Stimulated activated memory B cell treated with anti-CD40 and anti-IgM and Interleukin-4, amounts not matched to agents 10 μg/mL and 1 μg/mL and 100 μg/mL, for 72 hours (primary cell): ENCODE measurements around the gene LIPA.
"Not testable (repeated sequence)": the region's sequence is repeated elsewhere in the genome, so short reads cannot be mapped to it uniquely, and the experiment has no call there.

ENCODE experiments used
- ATAC-seq: fragments of 150-1000 bp; cut with Tn5 transposase; 2 replicates; pipeline ENCODE4 v1.10.0; 2021
- H3K27ac Mint-ChIP-seq: one replicate; pipeline ENCODE4 v1.8.0; 2022; ENCODE audit warnings: mild to moderate bottlenecking, mixed read lengths
- H3K27me3 Mint-ChIP-seq: one replicate; pipeline ENCODE4 v1.8.0; 2022; ENCODE audit warnings: mixed read lengths
- H3K36me3 Mint-ChIP-seq: one replicate; pipeline ENCODE4 v1.8.0; 2022; ENCODE audit warnings: mixed read lengths
- H3K4me1 Mint-ChIP-seq: one replicate; pipeline ENCODE4 v1.8.0; 2022; ENCODE audit warnings: mixed read lengths
- H3K4me3 Mint-ChIP-seq: one replicate; pipeline ENCODE4 v1.8.0; 2022; ENCODE audit warnings: mild to moderate bottlenecking, moderate library complexity, mixed read lengths
- H3K9me3 Mint-ChIP-seq: one replicate; pipeline ENCODE4 v1.8.0; 2022; ENCODE audit warnings: mixed read lengths

Gene LIPA

DNA sequence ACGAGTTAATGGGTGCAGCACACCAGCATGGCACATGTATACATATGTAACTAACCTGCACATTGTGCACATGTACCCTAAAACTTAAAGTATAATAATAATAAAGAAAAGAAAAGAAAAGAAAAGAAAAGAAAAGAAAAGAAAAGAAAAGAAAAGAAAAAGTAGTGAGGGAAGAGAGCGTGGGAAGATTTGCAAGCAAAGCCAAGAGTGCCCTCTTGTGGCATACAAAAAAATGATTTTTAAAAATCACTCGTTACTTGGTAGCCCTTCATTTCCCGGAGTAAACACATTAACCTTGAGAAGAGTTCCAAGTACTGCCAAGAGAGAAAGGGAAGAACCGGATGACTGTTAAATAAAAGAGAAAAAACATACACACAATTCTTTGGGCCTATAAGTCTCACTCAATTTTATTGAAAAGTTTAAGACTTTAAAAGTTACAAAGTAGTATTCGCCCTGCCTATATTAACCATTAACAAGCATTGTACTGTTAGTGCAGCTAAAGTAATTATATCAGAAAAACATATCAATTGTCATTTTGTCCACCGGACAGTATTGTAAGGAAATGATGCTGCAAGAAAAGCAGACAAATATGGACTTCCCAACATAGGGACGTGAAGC, 38.3 kb downstream of the LIPA start:
- ATAC-seq: no peak
- no peaks in the 10 kb centered on the region for H3K9me3 Mint-ChIP-seq

GRCh38 chr10:89210794-89211425, 40.7 kb downstream of the LIPA start:
- peaks cover 14% of the 10 kb centered on the region for H3K27me3 Mint-ChIP-seq
- no peak overlapping the region for H3K27ac Mint-ChIP-seq
- no peaks in the 10 kb centered on the region for H3K36me3 Mint-ChIP-seq
- no peaks in the 10 kb centered on the region for H3K9me3 Mint-ChIP-seq
- H3K4me3 Mint-ChIP-seq: no peak overlapping the region
- ATAC-seq: no peak
- H3K4me1 Mint-ChIP-seq: peaks cover 25% of the 10 kb centered on the region

More for the DNA sequence above, 38.3 kb downstream of the LIPA start:
- H3K4me3 Mint-ChIP-seq: no peak overlapping the region
- peaks cover 14% of the 10 kb centered on the region for H3K27me3 Mint-ChIP-seq
- no peak overlapping the region for H3K27ac Mint-ChIP-seq
- H3K36me3 Mint-ChIP-seq: no peaks in the 10 kb centered on the region
- H3K4me1 Mint-ChIP-seq: peaks cover 18% of the 10 kb centered on the region

GRCh38 chr10:89209718-89210117, 41.9 kb downstream of the LIPA start:
- Mint-ChIP-seq H3K9me3 (no peaks in the 10 kb centered on the region), H3K4me1 (peaks cover 25% of the 10 kb centered on the region), H3K4me3 (peak overlapping the region; percentile 19), H3K27me3 (peaks cover 14% of the 10 kb centered on the region), H3K36me3 (no peaks in the 10 kb centered on the region), H3K27ac (no peak overlapping the region)
- peak; percentile 37 for ATAC-seq

DNA sequence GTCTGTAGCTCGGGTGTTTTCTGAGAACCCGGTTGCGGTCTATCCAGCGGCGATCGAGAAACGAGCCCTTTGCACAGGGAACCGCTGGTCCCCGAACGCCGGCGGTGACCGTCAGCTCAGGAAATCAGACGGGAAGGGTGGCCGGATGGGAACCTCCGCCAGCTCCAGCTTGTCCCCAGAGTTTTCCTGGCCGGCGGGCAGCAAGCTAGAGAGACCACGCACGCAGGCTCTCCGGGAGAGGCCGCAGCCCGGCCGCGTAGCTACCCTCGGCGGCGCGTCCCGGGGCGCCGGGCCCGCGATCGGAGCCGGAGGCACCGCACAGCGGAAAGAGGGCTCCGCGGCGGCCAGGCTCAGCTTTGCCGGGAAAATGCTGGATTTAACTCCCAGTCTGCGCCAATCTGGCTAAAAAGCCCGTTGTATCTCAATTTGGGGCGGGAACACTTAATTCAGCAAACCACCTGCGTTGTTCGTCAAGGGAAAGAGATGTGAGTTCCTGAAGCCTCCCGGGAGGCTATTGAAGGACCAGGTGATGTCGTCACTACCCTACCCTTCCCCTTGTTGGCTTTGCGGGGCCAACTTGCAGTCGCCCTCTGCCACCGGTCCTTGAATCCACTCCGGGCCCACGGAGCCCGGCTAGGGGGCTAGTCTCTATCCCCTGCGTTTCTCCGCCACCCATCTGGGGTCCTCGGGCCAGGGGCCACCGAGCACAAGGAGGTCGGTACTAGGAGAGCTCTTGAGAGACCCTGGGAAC, 43.6 kb downstream of the LIPA start:
- peaks cover 14% of the 10 kb centered on the region for H3K27me3 Mint-ChIP-seq
- H3K36me3 Mint-ChIP-seq: no peaks in the 10 kb centered on the region
- H3K9me3 Mint-ChIP-seq: no peaks in the 10 kb centered on the region
- H3K4me3 Mint-ChIP-seq: peak overlapping the region; percentile 74
- H3K4me1 Mint-ChIP-seq: peaks cover 25% of the 10 kb centered on the region
- H3K27ac Mint-ChIP-seq: no peak overlapping the region
- no peak for ATAC-seq

DNA sequence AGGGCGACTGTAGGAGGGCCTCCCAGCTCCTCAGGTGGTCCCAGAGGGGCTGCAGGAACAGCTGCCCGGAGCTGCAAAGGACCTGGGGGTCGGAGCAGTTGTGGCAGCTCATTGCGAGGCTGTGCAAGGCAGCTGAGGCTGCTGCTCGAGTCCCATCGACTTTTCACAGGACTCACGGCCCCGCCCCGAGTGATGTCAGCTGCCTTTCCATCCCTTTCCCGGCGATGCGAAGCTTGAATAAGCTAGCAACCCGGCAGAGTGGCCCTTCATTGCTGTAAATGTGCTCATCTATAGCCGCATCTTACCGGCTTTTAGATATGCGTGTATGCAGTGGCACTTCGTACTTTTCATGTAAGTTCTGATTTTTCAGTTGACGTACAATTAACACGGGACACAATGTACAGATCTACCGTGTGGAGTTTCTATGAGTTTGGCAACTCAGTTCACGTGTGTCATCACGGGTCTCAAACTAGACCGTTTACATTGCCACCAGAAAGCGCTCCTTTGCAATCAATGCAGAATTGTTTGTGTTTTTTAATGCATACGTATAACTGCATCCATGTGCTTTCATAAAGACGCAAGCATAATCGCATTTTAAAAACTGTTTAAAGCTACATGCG, 44.3 kb downstream of the LIPA start, which contains the start of gene CH25H:
Gene CH25H, minus strand, starts transcription at position 137 of the 620 bp plus-strand sequence. Its CDS starts 25 bp downstream, at position 112.
- ATAC-seq: peak; percentile 60
- Mint-ChIP-seq H3K36me3 (no peaks in the 10 kb centered on the region), H3K4me1 (peaks cover 25% of the 10 kb centered on the region), H3K27me3 (peaks cover 14% of the 10 kb centered on the region), H3K4me3 (peak within 1 kb of the TSS; percentile 74), H3K27ac (peak within 1 kb of the TSS; percentile 15), H3K9me3 (no peaks in the 10 kb centered on the region)

DNA sequence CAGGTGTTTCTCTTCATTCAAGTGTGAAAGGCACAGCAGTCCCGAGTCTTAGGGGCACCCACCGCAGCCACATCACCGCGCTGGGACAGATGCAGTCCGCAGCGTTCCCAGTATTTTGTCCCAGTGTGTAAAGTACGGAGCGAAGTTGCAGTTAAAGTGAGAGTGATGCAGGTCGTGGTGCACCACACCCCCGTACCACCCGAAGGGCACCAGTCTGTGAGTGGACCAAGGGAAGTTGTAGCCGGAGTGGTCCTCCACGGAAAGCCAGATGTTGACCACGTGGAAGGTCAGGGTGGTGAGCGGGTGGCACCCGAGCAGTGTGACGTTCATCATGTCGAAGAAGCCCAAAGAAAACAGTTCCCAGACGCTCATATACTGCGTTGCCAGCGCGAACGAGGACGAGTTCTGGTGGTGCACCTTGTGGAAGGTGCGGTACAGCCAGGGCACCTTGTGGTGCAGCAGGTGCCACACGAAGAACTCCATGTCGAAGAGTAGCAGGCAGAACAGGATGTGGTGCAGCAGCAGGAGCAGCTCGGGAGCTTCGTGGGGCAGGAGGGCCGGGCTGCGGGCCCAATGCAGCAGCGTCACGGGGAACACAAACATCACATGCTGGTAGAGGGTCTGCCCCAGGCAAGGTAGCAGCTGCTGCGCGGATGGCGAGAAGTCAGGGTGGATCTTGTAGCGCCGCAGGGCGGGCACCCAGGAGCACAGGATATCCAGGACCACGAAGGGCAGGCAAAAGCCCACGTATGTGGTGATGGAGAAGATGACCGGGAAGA, 45.0 kb downstream of the LIPA start:
- peak overlapping the region; percentile 74 for H3K4me3 Mint-ChIP-seq
- H3K9me3 Mint-ChIP-seq: no peaks in the 10 kb centered on the region
- H3K4me1 Mint-ChIP-seq: peaks cover 25% of the 10 kb centered on the region
- ATAC-seq: peak; percentile 50
- H3K27me3 Mint-ChIP-seq: peaks cover 12% of the 10 kb centered on the region
- peak overlapping the region; percentile 15 for H3K27ac Mint-ChIP-seq
- H3K36me3 Mint-ChIP-seq: no peaks in the 10 kb centered on the region

GRCh38 chr10:89204621-89205185, 46.9 kb downstream of the LIPA start:
- H3K36me3 Mint-ChIP-seq: no peaks in the 10 kb centered on the region

GRCh38 chr10:89203237-89203636, 48.3 kb downstream of the LIPA start:
- Mint-ChIP-seq H3K27ac (no peak overlapping the region), H3K9me3 (no peaks in the 10 kb centered on the region), H3K4me3 (no peak overlapping the region), H3K27me3 (no peaks in the 10 kb centered on the region), H3K4me1 (peaks cover 13% of the 10 kb centered on the region), H3K36me3 (no peaks in the 10 kb centered on the region)
- no peak for ATAC-seq

More at GRCh38 chr10:89204621-89205185, 46.9 kb downstream of the LIPA start:
- ATAC-seq: no peak
- Mint-ChIP-seq H3K4me3 (no peak overlapping the region), H3K27me3 (no peaks in the 10 kb centered on the region), H3K4me1 (peaks cover 22% of the 10 kb centered on the region), H3K27ac (no peak overlapping the region), H3K9me3 (no peaks in the 10 kb centered on the region)

GRCh38 chr10:89202033-89202425, 49.5 kb downstream of the LIPA start:
- H3K9me3 Mint-ChIP-seq: no peaks in the 10 kb centered on the region
- no peak for ATAC-seq
- no peaks in the 10 kb centered on the region for H3K27me3 Mint-ChIP-seq

DNA sequence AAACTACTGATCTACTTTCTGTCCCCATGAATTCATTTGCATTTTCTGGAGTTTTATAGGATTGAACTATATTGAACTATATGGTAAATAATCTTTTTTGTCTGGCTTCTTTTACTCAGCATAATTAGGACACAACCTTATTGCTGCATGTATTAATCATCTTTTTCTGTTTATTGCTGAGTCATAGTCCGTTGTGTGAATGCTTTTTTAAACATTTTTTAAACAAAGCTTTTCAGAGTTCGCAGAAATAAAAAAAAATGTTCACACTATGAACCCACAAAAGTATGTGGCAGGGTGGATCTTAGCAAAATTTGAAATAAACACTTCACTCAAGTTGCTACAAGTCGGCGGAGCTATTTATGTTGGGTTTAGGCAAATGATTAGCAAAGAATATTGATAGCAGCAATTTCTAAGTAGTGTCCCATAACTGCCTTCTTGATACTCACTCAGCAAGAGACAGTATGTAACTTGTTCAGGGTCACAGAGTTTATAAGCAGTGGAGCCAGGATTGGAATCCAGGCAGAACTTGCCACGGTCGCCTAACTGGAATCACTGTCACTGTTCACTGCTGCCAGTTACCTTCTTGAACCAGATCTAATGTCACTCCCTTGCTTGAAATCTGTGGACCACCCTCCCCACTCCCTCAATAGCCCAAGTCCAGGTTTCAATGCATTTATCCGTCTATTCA, 50.1 kb downstream of the LIPA start:
- Mint-ChIP-seq H3K9me3 (no peaks in the 10 kb centered on the region), H3K4me3 (no peak overlapping the region), H3K4me1 (peaks cover 4% of the 10 kb centered on the region), H3K36me3 (no peaks in the 10 kb centered on the region), H3K27me3 (no peaks in the 10 kb centered on the region), H3K27ac (no peak overlapping the region)
- no peak for ATAC-seq

More at GRCh38 chr10:89202033-89202425, 49.5 kb downstream of the LIPA start:
- no peaks in the 10 kb centered on the region for H3K36me3 Mint-ChIP-seq
- no peak overlapping the region for H3K4me3 Mint-ChIP-seq
- H3K4me1 Mint-ChIP-seq: peaks cover 9% of the 10 kb centered on the region
- no peak overlapping the region for H3K27ac Mint-ChIP-seq

- H3K36me3 Mint-ChIP-seq: no peaks in the 10 kb centered on the region
- peaks cover 27% of the 10 kb centered on the region for H3K27me3 Mint-ChIP-seq
- no peaks in the 10 kb centered on the region for H3K4me1 Mint-ChIP-seq
- no peak for ATAC-seq
- no peaks in the 10 kb centered on the region for H3K9me3 Mint-ChIP-seq
- no peak overlapping the region for H3K27ac Mint-ChIP-seq
- no peak overlapping the region for H3K4me3 Mint-ChIP-seq
Observed at GRCh38 chr10:89197473-89197872, 54.1 kb downstream of the LIPA start.

DNA sequence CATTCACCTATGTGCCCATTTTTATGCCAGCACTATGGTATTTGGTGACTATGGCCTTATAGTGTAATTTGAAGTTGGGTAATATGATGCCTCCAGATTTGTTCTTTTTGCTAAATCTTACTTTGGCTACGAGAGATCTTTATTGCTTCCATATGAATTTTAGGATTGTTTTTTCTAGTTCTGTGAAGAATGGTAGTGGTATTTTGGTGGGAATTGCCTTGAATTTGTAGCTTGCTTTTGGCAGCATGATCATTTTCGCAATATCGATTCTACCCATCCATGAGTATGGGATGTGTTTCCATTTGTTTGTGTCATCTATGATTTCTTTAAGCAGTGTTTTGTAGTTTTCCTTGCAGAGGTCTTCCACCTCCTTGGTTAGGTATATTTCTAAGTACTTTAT, 60.3 kb downstream of the LIPA start:
- not testable (repeated sequence) for H3K4me3 Mint-ChIP-seq, ATAC-seq, H3K36me3 Mint-ChIP-seq, H3K9me3 Mint-ChIP-seq, H3K27ac Mint-ChIP-seq, H3K4me1 Mint-ChIP-seq
- peaks cover 42% of the 10 kb centered on the region for H3K27me3 Mint-ChIP-seq

DNA sequence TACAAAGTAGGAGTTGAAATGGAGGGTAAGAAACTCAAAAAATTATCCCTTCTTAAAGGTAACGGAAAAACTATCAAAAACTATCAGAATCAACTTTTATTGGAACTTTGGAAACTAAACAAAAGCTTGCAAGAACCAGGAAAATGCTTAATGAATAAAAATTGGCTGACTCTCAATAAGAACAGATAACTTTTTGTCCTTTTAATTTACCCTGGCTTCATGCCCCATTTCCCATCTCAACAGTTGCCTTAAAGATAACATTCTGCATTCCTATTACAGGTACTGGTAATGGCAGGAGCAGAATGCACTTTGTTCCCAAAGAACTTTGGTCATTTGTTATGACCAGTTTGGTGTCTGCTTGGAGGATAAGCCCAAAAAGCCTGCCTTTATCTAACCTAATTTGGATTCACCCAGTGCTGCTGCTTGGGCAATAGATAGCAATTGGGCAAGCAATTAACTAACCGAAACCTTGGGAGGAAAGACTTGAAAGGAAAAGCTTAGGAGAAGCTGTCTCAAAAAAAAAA, 62.3 kb downstream of the LIPA start:
- no peak for ATAC-seq

GRCh38 chr10:89185658-89186057, 65.9 kb downstream of the LIPA start:
- Mint-ChIP-seq H3K27ac (no peak overlapping the region), H3K4me1 (peaks cover 18% of the 10 kb centered on the region), H3K4me3 (no peak overlapping the region), H3K27me3 (peaks cover 11% of the 10 kb centered on the region), H3K9me3 (no peaks in the 10 kb centered on the region), H3K36me3 (no peaks in the 10 kb centered on the region)
- no peak for ATAC-seq

More for the DNA sequence above, 62.3 kb downstream of the LIPA start:
- H3K27me3 Mint-ChIP-seq: peaks cover 36% of the 10 kb centered on the region
- no peak overlapping the region for H3K27ac Mint-ChIP-seq
- H3K9me3 Mint-ChIP-seq: no peaks in the 10 kb centered on the region
- no peaks in the 10 kb centered on the region for H3K36me3 Mint-ChIP-seq
- H3K4me1 Mint-ChIP-seq: peaks cover 13% of the 10 kb centered on the region
- H3K4me3 Mint-ChIP-seq: no peak overlapping the region
